Measurements from ENCODE around the gene SDK1. TPM values are rescaled to one million over a fixed set of nuclear protein-coding genes. Genes with fewer than 3 reads are reported as not detected.

SDK1 gene
- total and polyA plus RNA-seq, 2 of the 8 experiments (the other 6 are each of a cell fraction or from before 2014, with no cell fraction given): 3.3 to 7.2 TPM

DNA sequence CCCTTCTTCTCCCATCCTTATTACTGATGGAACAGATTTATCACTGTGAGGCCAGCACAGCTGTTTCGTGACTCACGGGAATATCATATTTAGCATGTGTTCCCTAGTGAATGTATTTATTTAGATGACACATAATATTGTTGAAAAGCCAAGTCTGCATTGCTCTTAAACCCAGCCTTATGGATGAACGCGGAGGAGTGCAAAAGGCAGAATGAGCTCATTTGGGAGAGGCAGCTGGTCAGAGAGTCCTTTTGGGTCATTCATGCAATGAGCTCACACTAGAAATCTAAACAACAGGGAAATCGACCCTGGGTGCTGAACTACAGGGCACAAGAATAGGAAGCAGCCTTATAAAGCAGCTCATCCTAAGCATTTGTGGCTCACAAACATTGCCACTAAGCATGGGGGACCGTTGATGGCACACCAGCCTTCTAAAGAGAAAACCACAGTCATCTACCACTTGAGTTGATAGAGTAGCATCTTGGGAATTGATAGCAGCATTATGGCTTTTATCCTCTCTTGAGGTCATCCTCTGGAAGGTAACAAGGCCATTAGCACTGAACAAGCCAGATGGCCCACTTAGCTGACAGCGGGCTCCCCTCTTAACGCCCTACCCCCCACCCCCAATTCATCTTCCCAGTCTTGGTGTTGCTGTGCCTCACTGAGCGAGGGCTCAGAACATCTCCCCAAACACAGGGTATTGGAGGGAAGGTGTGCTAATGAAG, 32.9 kb upstream of the SDK1 start:
- Histone ChIP-seq H2BK15ac (ENCODE audit: low read length) (no peak overlapping the region), H3K56ac (replicated peaks; ENCODE audit: insufficient read length, low read depth, low read length) (no peak overlapping the region), H4K20me1 (replicated peaks in 1 of 2; ENCODE audit: control insufficient read depth in 1 of 2, insufficient read depth in 2 of 2, low read length in 2 of 2) (peaks cover 0 to 3% of the 10 kb centered on the region in 2 experiments), H3K4me3 (ENCODE audit: extremely low read depth in 1 of 4, insufficient read depth in 2 of 4, low read depth in 3 of 4, low read length in 4 of 4) (no peak overlapping the region), H3K23ac (ENCODE audit: insufficient read length) (no peak overlapping the region), H3K4me1 (replicated peaks in 1 of 4; ENCODE audit: control insufficient read depth in 3 of 4, insufficient read depth in 4 of 4, low read length in 3 of 4) (peaks cover 0 to 4% (median 0%) of the 10 kb centered on the region in 4 experiments; a peak in 3 of 7 replicates), H3K27me3 (replicated peaks in 1 of 4; ENCODE audit: control insufficient read depth in 3 of 4, extremely low read depth in 1 of 4, insufficient read depth in 3 of 4, low read length in 3 of 4) (no peaks in the 10 kb centered on the region), H3K14ac (ENCODE audit: insufficient read length) (no peak overlapping the region), H2BK12ac (ENCODE audit: low read depth, low read length) (no peak overlapping the region), H3K79me2 (ENCODE audit: control insufficient read depth in 1 of 2, insufficient read depth in 2 of 2, low read length in 2 of 2) (no peaks in the 10 kb centered on the region), H4K91ac (replicated peaks; ENCODE audit: insufficient read length, low read length) (no peak overlapping the region), H3K18ac (ENCODE audit: extremely low read depth, low read length) (no peak overlapping the region), H2BK120ac (replicated peaks; ENCODE audit: low read depth, low read length) (no peak overlapping the region), H2AFZ (ENCODE audit: low read length) (no peak overlapping the region), H2AK5ac (ENCODE audit: low read depth, low read length) (no peak overlapping the region), H3K23me2 (ENCODE audit: low read depth, low read length) (peaks cover 10% of the 10 kb centered on the region; the same call in 1 of the 2 replicates), H3K9me3 (ENCODE audit: insufficient read depth in 2 of 2, low read depth in 1 of 2, low read length in 1 of 2) (no peaks in the 10 kb centered on the region), H2BK5ac (ENCODE audit: low read depth, low read length) (no peak overlapping the region), H3K9ac (replicated peaks in 1 of 4; ENCODE audit: extremely low read depth in 1 of 4, low read depth in 3 of 4, low read length in 3 of 4) (no peak overlapping the region), H3K27ac (ENCODE audit: low read depth, low read length) (no peak overlapping the region), H3K4me2 (ENCODE audit: insufficient read depth in 1 of 2, low read depth in 2 of 2, low read length in 2 of 2) (no peak overlapping the region), H2BK20ac (ENCODE audit: low read length) (no peak overlapping the region), H3K79me1 (ENCODE audit: low read depth, low read length) (no peaks in the 10 kb centered on the region), H3K4ac (replicated peaks; ENCODE audit: insufficient read length, low read depth, low read length) (no peak overlapping the region), H3K36me3 (ENCODE audit: control insufficient read depth in 2 of 4, insufficient read depth in 4 of 4, low read length in 3 of 4) (no peaks in the 10 kb centered on the region), H4K8ac (ENCODE audit: extremely low read depth, insufficient read depth, low read length) (no peak overlapping the region), H4K5ac (ENCODE audit: insufficient read length, low read depth, low read length) (no peak overlapping the region)
- FAIRE-seq: no peak
- ChIA-PET POLR2A (ENCODE audit: partially characterized antibody) (no interaction called here), CTCF (ENCODE audit: partially characterized antibody) (interaction anchor here (0.6 kb wide), 1 partner anchor 347 kb away, joined by 3 read pairs; no protein-coding TSS in a partner anchor)
- DNase-seq (ENCODE audit: low read depth in 1 of 2, low spot score in 2 of 2): no peak
- TF ChIP-seq SUZ12 (IDR thresholded peaks at IDR 0.05; ENCODE audit: low read length): no peak
- TF ChIP-seq RAD21 (IDR thresholded peaks at IDR 0.05 in 1 of 2, conservative IDR thresholded peaks at IDR 0.05 in 1 of 2; ENCODE audit: low read depth in 2 of 2, low read length in 2 of 2): no peak
- TF ChIP-seq NRF1 (IDR thresholded peaks at IDR 0.05; ENCODE audit: low read depth, low read length): no peak
- no peak for TF ChIP-seq EP300 (IDR thresholded peaks at IDR 0.05; ENCODE audit: borderline replicate concordance in 1 of 2, low read depth in 2 of 2, low read length in 2 of 2)
- no peak for TF ChIP-seq JUND (IDR thresholded peaks at IDR 0.05; ENCODE audit: low read length)
- no peak for TF ChIP-seq HDAC2 (IDR thresholded peaks at IDR 0.05; ENCODE audit: borderline replicate concordance in 1 of 2, low read depth in 2 of 2, low read length in 2 of 2)
- WGBS, 2 experiments (ENCODE audit: extremely low coverage in 1 of 2, insufficient coverage in 1 of 2, insufficient read length in 1 of 2, insufficient replicate concordance in 2 of 2, low coverage in 1 of 2, low lambda C conversion rate in 2 of 2, missing lambda C conversion rate in 1 of 2): 86% methylated on average over 9 of the region's 9 CpGs; no CpG with 5 or more reads in 1 of the 2 experiments
